CD4-positive, alpha-beta T cell (primary cell): ENCODE results near the gene MBD3L5. TPM values are rescaled to one million over a fixed set of nuclear protein-coding genes. Genes with fewer than 3 reads are reported as not detected.

Experiments used
- ATAC-seq: fragments of 200-7000 bp; cut with Tn5 transposase; one replicate; pipeline ENCODE4 v1.10.0; 2022; ENCODE audit warnings: mild to moderate bottlenecking; ENCODE audit not compliant: poor library complexity
- CTCF ChIA-PET: fragments of 350-600 bp; sonication (Branson Sonifier 250); formaldehyde crosslinking; loops from one replicate; lab custom pipeline; 2021; ENCODE audit warnings: antibody characterized with exemption, inconsistent platforms; lab: Charles Lee
- POLR2A ChIA-PET: fragments of 350-600 bp; sonication (Branson Sonifier 250); formaldehyde crosslinking; loops from one replicate; lab custom pipeline; 2021; ENCODE audit warnings: antibody characterized with exemption, inconsistent platforms; lab: Charles Lee
- DNase-seq, 14 experiments: peaks; one replicate each; pipeline ENCODE4 v3.0.0-alpha.2; 2013 to 2020; ENCODE audit warnings: mixed read lengths in 2 of 14
- H3K27ac ChIP-seq, 2 donors: one replicate each; pipeline versions ENCODE4 v1.5.1 to v1.7.0; 2013; ENCODE audit warnings: low read length in 2 of 2, low read depth in 1 of 2, mild to moderate bottlenecking in 1 of 2
- H3K27me3 ChIP-seq, 2 experiments: 1 replicate in 1 of 2; 2 replicates in 1 of 2; pipeline versions ENCODE4 v1.6.1 to v1.7.0; 2013; ENCODE audit warnings: low read length in 2 of 2, control low read depth in 1 of 2, mild to moderate bottlenecking in 1 of 2, moderate library complexity in 1 of 2; ENCODE audit not compliant: insufficient read depth in 2 of 2, control insufficient read depth in 1 of 2
- H3K36me3 ChIP-seq: one replicate; pipeline ENCODE4 v1.6.1; 2013; ENCODE audit warnings: low read length, control low read depth; ENCODE audit not compliant: insufficient read depth
- H3K4me1 ChIP-seq: one replicate; pipeline ENCODE4 v1.6.1; 2013; ENCODE audit warnings: low read length, control low read depth; ENCODE audit not compliant: insufficient read depth
- H3K4me3 ChIP-seq: one replicate; pipeline ENCODE4 v1.5.1; 2013; ENCODE audit warnings: mild to moderate bottlenecking, low read length, moderate library complexity
- H3K9me3 ChIP-seq, 2 experiments: 1 replicate in 1 of 2; 2 replicates in 1 of 2; pipeline versions ENCODE4 v1.6.1 to v1.7.0; 2013; ENCODE audit warnings: low read length in 2 of 2, mild to moderate bottlenecking in 2 of 2, control low read depth in 1 of 2, moderate library complexity in 1 of 2; ENCODE audit not compliant: control insufficient read depth in 1 of 2, insufficient read depth in 1 of 2
- H3K27ac Mint-ChIP-seq: one replicate; pipeline ENCODE4 v1.8.0; 2020; ENCODE audit warnings: mixed read lengths
- H3K27me3 Mint-ChIP-seq: one replicate; pipeline ENCODE4 v1.8.0; 2021; ENCODE audit warnings: mixed read lengths
- H3K36me3 Mint-ChIP-seq: one replicate; pipeline ENCODE4 v1.8.0; 2021; ENCODE audit warnings: low read depth, mixed read lengths
- H3K4me1 Mint-ChIP-seq: one replicate; pipeline ENCODE4 v1.8.0; 2021; ENCODE audit warnings: low read depth, mixed read lengths
- H3K4me3 Mint-ChIP-seq: one replicate; pipeline ENCODE4 v1.8.0; 2020; ENCODE audit warnings: mild to moderate bottlenecking, mixed read lengths
- H3K9me3 Mint-ChIP-seq: one replicate; pipeline ENCODE4 v1.8.0; 2020; ENCODE audit warnings: mixed read lengths
- intact Hi-C, 2 experiments: fragments of 100-400 bp; cut with DNase I in 1 of 2; cut with micrococcal nuclease in 1 of 2; formaldehyde crosslinking; loops; one replicate each; pipeline versions ENCODE4 v1.15.1 to v1.9.0; 2023 to 2025; cut with DNase I, micrococcal nuclease
- total RNA-seq, 174 experiments: library from RNA in 2 of 174; stranded (reverse) in 2 of 174; gene quantifications; one replicate each; pipeline ENCODE4 v1.2.3 and lab custom pipeline; 2021 to 2026
- TF ChIP-seq, protein P1 (sequence below): fragments of 200-600 bp; IDR thresholded peaks from one replicate; pipeline ENCODE4 v1.8.0; 2022; ENCODE audit warnings: antibody characterized with exemption, mild to moderate bottlenecking

MBD3L5 gene
- total RNA-seq, 2 experiments from 2014 or later = not detected

DNA sequence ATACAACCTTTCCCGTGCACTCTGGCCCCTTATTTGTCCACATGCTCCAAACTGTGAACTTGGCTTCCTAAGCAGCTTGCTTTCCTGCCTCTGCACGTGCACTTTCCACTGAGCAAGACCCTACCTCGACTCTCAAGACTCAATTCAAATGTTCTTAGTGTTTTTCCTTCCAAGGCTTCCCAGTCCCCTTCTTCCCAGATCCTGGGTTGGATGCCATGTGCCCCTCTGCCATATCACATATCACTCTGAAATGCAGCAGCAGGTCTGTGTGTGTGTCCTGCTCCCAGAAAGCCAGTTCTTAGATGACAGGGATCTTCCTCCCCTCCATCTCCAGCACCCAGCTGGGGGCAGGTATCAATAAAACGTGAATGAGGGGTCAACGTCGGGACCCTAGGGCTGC lies 42.2 kb downstream of the MBD3L5 start:
- POLR2A ChIA-PET = no interaction called here

DNA sequence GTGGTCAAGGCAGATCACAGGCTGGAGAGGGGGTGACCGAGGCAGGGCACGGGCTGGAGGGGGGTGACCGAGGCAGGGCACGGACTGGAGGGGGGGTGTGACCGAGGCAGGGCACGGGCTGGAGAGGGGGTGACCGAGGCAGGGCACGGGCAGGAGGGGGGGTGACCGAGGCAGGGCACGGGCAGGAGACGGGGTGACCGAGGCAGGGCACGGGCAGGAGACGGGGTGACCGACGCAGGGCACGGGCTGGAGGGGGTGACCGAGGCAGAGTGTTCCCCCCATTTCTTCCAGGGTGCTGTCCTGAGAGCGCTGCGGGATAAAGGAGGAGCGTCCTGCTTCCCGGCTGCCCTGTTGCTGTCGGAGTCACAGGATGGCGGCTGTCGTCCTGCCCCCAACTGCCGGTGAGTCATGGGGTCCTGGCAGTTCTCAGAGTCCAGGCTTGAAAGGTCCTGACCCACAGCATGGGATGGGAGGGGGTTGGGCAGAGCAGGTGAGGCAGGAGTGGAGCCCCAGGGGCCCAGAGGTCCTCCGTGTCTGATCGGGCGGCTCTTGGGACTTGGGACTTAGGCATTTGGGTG lies 44.4 kb downstream of the MBD3L5 start:
- POLR2A ChIA-PET = no interaction called here

More for the DNA sequence above, 42.2 kb downstream of the MBD3L5 start:
- intact Hi-C loops = no loop called here
- H3K4me3 Mint-ChIP-seq = peak overlapping the region; percentile 83
- no peak overlapping the region for H3K4me3 ChIP-seq
- peaks cover 25% of the 10 kb centered on the region for H3K4me1 Mint-ChIP-seq
- DNase-seq (no peak), ATAC-seq (no peak)
- H3K36me3 ChIP-seq = peaks cover 62% of the 10 kb centered on the region
- peaks cover 28 to 37% of the 10 kb centered on the region in 2 experiments for H3K9me3 ChIP-seq
- H3K27ac Mint-ChIP-seq = peak overlapping the region; percentile 49
- peaks cover 75% of the 10 kb centered on the region for H3K36me3 Mint-ChIP-seq
- H3K9me3 Mint-ChIP-seq = peaks cover 1% of the 10 kb centered on the region
- H3K27ac ChIP-seq = no peak overlapping the region
- H3K27me3 ChIP-seq = no peaks in the 10 kb centered on the region
- no peaks in the 10 kb centered on the region for H3K27me3 Mint-ChIP-seq
- CTCF ChIA-PET = no interaction called here
- peaks cover 21% of the 10 kb centered on the region for H3K4me1 ChIP-seq
- TF ChIP-seq, protein P1, sequence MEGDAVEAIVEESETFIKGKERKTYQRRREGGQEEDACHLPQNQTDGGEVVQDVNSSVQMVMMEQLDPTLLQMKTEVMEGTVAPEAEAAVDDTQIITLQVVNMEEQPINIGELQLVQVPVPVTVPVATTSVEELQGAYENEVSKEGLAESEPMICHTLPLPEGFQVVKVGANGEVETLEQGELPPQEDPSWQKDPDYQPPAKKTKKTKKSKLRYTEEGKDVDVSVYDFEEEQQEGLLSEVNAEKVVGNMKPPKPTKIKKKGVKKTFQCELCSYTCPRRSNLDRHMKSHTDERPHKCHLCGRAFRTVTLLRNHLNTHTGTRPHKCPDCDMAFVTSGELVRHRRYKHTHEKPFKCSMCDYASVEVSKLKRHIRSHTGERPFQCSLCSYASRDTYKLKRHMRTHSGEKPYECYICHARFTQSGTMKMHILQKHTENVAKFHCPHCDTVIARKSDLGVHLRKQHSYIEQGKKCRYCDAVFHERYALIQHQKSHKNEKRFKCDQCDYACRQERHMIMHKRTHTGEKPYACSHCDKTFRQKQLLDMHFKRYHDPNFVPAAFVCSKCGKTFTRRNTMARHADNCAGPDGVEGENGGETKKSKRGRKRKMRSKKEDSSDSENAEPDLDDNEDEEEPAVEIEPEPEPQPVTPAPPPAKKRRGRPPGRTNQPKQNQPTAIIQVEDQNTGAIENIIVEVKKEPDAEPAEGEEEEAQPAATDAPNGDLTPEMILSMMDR = no peak

DNA sequence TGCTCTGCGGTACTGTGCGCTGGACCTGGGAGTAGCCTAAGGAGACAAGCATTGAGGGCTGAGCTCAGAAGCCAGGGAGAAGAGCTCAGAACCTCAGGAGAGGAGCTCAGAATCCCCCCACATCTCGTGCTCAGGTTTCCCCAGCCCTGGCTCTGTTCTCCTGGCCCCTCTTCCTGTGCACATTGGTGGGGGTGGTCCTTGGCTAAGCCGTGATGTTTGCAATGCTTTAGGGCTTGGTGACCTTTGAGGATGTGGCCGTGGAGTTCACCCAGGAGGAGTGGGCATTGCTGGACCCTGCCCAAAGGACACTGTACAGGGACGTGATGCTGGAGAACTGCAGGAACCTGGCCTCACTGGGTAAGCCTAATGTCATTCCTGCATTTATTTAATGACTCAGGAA lies 45.8 kb downstream of the MBD3L5 start:
- Mint-ChIP-seq H3K4me3 (no peak overlapping the region), H3K4me1 (peaks cover 10% of the 10 kb centered on the region), H3K27me3 (no peaks in the 10 kb centered on the region), H3K9me3 (peaks cover 5% of the 10 kb centered on the region), H3K27ac (no peak overlapping the region), H3K36me3 (peaks cover 92% of the 10 kb centered on the region)
- TF ChIP-seq, protein P1 = no peak
- Histone ChIP-seq H3K4me3 (no peak overlapping the region), H3K27ac (no peak overlapping the region), H3K36me3 (peaks cover 95% of the 10 kb centered on the region), H3K4me1 (no peaks in the 10 kb centered on the region), H3K9me3 (peaks cover 64% of the 10 kb centered on the region in 2 experiments), H3K27me3 (no peaks in the 10 kb centered on the region)
- ChIA-PET CTCF (interaction anchor here (0.7 kb wide), 1 partner anchor 115 kb away, joined by 3 read pairs; no protein-coding TSS in a partner anchor), POLR2A (interaction anchor here (0.6 kb wide), 1 partner anchor 1511 kb away, joined by 4 read pairs; no protein-coding TSS in a partner anchor)
- ATAC-seq (no peak), DNase-seq (no peak)
- intact Hi-C loops = no loop called here

More for the DNA sequence above, 44.4 kb downstream of the MBD3L5 start:
- CTCF ChIA-PET = no interaction called here
- Mint-ChIP-seq H3K4me1 (peaks cover 15% of the 10 kb centered on the region), H3K27me3 (no peaks in the 10 kb centered on the region), H3K27ac (no peak overlapping the region), H3K4me3 (no peak overlapping the region), H3K9me3 (peaks cover 5% of the 10 kb centered on the region), H3K36me3 (peaks cover 89% of the 10 kb centered on the region)
- TF ChIP-seq, protein P1 = no peak
- Histone ChIP-seq H3K4me1 (peaks cover 11% of the 10 kb centered on the region), H3K4me3 (no peak overlapping the region), H3K27ac (no peak overlapping the region), H3K36me3 (peaks cover 85% of the 10 kb centered on the region), H3K27me3 (no peaks in the 10 kb centered on the region), H3K9me3 (peaks cover 51 to 53% of the 10 kb centered on the region in 2 experiments)
- ATAC-seq (no peak), DNase-seq (no peak)
- intact Hi-C loops = no loop called here
